Calu3 (cell line): ENCODE data around the gene MYLK. TPM values are rescaled to one million over a fixed set of nuclear protein-coding genes. Genes with fewer than 3 reads are reported as not detected.

Source experiments
- BruUV-seq: library from RNA; stranded (reverse); fragments of 400-500 nt; replicated peaks from 2 replicates; lab custom pipeline; 2021; lab: Mats Ljungman, UMichigan
- CTCF ChIA-PET: fragments of 300-600 bp; sonication (Branson Sonifier 250); formaldehyde crosslinking; loops from one replicate; lab custom pipeline; 2022; ENCODE audit warnings: antibody characterized with exemption; lab: Charles Lee
- DNase-seq: peaks from one replicate; pipeline ENCODE4 v3.0.0; 2022
- H3K27ac Mint-ChIP-seq: one replicate; pipeline ENCODE4 v1.8.0; 2022; ENCODE audit warnings: mixed read lengths; ENCODE audit not compliant: unreplicated experiment
- H3K27me3 Mint-ChIP-seq: one replicate; pipeline ENCODE4 v1.8.0; 2022; ENCODE audit warnings: mixed read lengths; ENCODE audit not compliant: unreplicated experiment
- H3K36me3 Mint-ChIP-seq: one replicate; pipeline ENCODE4 v1.8.0; 2022; ENCODE audit warnings: mild to moderate bottlenecking, moderate library complexity, mixed read lengths; ENCODE audit not compliant: insufficient read depth, unreplicated experiment
- H3K4me1 Mint-ChIP-seq: one replicate; pipeline ENCODE4 v1.8.0; 2022; ENCODE audit warnings: mild to moderate bottlenecking, low read depth, mixed read lengths; ENCODE audit not compliant: unreplicated experiment
- H3K4me3 Mint-ChIP-seq: one replicate; pipeline ENCODE4 v1.8.0; 2022; ENCODE audit warnings: mild to moderate bottlenecking, low read depth, moderate library complexity, mixed read lengths; ENCODE audit not compliant: unreplicated experiment
- H3K9me3 Mint-ChIP-seq: one replicate; pipeline ENCODE4 v1.8.0; 2022; ENCODE audit warnings: low read depth, mixed read lengths; ENCODE audit not compliant: unreplicated experiment
- CTCF ChIP-seq: fragments of 200-600 bp; IDR thresholded peaks from one replicate; pipeline ENCODE4 v1.8.0; 2022; ENCODE audit warnings: antibody characterized with exemption; ENCODE audit not compliant: unreplicated experiment
- intact Hi-C: fragments of 100-400 bp; cut with micrococcal nuclease; formaldehyde crosslinking; loops from one replicate; pipeline ENCODE4 v1.10.0; 2022; ENCODE audit not compliant: unreplicated experiment
- total RNA-seq: library from RNA; stranded (reverse); gene quantifications from 2 replicates; pipeline ENCODE4 v1.2.3, GENCODE V29; 2022

MYLK gene
- total RNA-seq, 1 experiment from 2014 or later: 10.7 TPM

GRCh38 chr3:123808812-123809211, 75.3 kb downstream of the MYLK start:
- DNase-seq: no peak
- no peaks in the 10 kb centered on the region for H3K9me3 Mint-ChIP-seq
- H3K4me3 Mint-ChIP-seq: no peak overlapping the region
- CTCF ChIA-PET: no interaction called here
- no peak for TF ChIP-seq CTCF
- peaks cover 13% of the 10 kb centered on the region for H3K4me1 Mint-ChIP-seq
- H3K36me3 Mint-ChIP-seq: no peaks in the 10 kb centered on the region
- no TSS peak for BruUV-seq
- no peak overlapping the region for H3K27ac Mint-ChIP-seq
- no peaks in the 10 kb centered on the region for H3K27me3 Mint-ChIP-seq
- intact Hi-C loops: no loop called here

GRCh38 chr3:123807820-123808219, 76.3 kb downstream of the MYLK start:
- no peaks in the 10 kb centered on the region for H3K27me3 Mint-ChIP-seq
- BruUV-seq: no TSS peak
- H3K36me3 Mint-ChIP-seq: no peaks in the 10 kb centered on the region
- no peak overlapping the region for H3K27ac Mint-ChIP-seq
- peaks cover 13% of the 10 kb centered on the region for H3K4me1 Mint-ChIP-seq
- TF ChIP-seq CTCF: no peak
- intact Hi-C loops: no loop called here
- no peaks in the 10 kb centered on the region for H3K9me3 Mint-ChIP-seq
- no peak overlapping the region for H3K4me3 Mint-ChIP-seq
- DNase-seq: no peak
- CTCF ChIA-PET: no interaction called here

- BruUV-seq: no TSS peak
- no peak overlapping the region for H3K27ac Mint-ChIP-seq
- intact Hi-C loops: no loop called here
- H3K4me1 Mint-ChIP-seq: peaks cover 13% of the 10 kb centered on the region
- no peaks in the 10 kb centered on the region for H3K9me3 Mint-ChIP-seq
- CTCF ChIA-PET: no interaction called here
- no peaks in the 10 kb centered on the region for H3K36me3 Mint-ChIP-seq
- TF ChIP-seq CTCF: no peak
- H3K4me3 Mint-ChIP-seq: no peak overlapping the region
- no peaks in the 10 kb centered on the region for H3K27me3 Mint-ChIP-seq
- DNase-seq: no peak
Observed at GRCh38 chr3:123805504-123805903, 78.6 kb downstream of the MYLK start.

GRCh38 chr3:123805101-123805500, 79.0 kb downstream of the MYLK start:
- BruUV-seq: no TSS peak
- no peak overlapping the region for H3K4me3 Mint-ChIP-seq
- DNase-seq: no peak
- peaks cover 15% of the 10 kb centered on the region for H3K4me1 Mint-ChIP-seq
- no peak for TF ChIP-seq CTCF
- intact Hi-C loops: no loop called here
- CTCF ChIA-PET: no interaction called here
- H3K9me3 Mint-ChIP-seq: no peaks in the 10 kb centered on the region
- H3K27ac Mint-ChIP-seq: no peak overlapping the region
- H3K27me3 Mint-ChIP-seq: no peaks in the 10 kb centered on the region
- H3K36me3 Mint-ChIP-seq: no peaks in the 10 kb centered on the region
